SK-N-MC (cell line): ENCODE measurements around the gene IMPA2.

Source experiments
- EZH2 ChIP-seq: fragments of 200-600 bp; sonication (generic); IDR thresholded peaks from one replicate; pipeline ENCODE4 v1.6.1; 2017; ENCODE audit warnings: antibody characterized with exemption
- POLR2AphosphoS5 ChIP-seq: IDR thresholded peaks from 2 replicates; pipeline ENCODE4 v1.6.1; 2012; ENCODE audit warnings: mild to moderate bottlenecking, low read depth, low read length, borderline replicate concordance

- no peak for TF ChIP-seq EZH2
- no peak for TF ChIP-seq POLR2AphosphoS5
Measured at GRCh38 chr18:12029786-12030584, 48.7 kb downstream of the IMPA2 start.
